Stomach (tissue), 4 donors: Measurements from ENCODE around the gene PLCL2.

ENCODE experiments used
- EP300 ChIP-seq: sonication (generic); formaldehyde crosslinking; IDR thresholded peaks from one replicate; pipeline ENCODE4 v1.6.1; 2017; ENCODE audit warnings: antibody characterized with exemption
- POLR2A ChIP-seq, 4 donors: fragments of 450-650 bp; IDR thresholded peaks; one replicate each; pipeline ENCODE4 v1.6.1; 2016; ENCODE audit warnings: antibody characterized with exemption in 4 of 4, control low read depth in 2 of 4, mild to moderate bottlenecking in 1 of 4, moderate library complexity in 1 of 4
- POLR2AphosphoS5 ChIP-seq, 3 donors: sonication (generic); formaldehyde crosslinking; IDR thresholded peaks; one replicate each; pipeline ENCODE4 v1.6.1; 2016; ENCODE audit warnings: antibody characterized with exemption in 3 of 3
- TF ChIP-seq, protein P1 (sequence below), 7 experiments: fragments of 450-650 bp in 4 of 7; fragments of 200-600 bp in 3 of 7; sonication (generic) in 3 of 7; IDR thresholded peaks; one replicate each; pipeline ENCODE4 v1.5.1; 2016 to 2019; ENCODE audit warnings: antibody characterized with exemption in 7 of 7, control low read depth in 2 of 7, mild to moderate bottlenecking in 1 of 7

DNA sequence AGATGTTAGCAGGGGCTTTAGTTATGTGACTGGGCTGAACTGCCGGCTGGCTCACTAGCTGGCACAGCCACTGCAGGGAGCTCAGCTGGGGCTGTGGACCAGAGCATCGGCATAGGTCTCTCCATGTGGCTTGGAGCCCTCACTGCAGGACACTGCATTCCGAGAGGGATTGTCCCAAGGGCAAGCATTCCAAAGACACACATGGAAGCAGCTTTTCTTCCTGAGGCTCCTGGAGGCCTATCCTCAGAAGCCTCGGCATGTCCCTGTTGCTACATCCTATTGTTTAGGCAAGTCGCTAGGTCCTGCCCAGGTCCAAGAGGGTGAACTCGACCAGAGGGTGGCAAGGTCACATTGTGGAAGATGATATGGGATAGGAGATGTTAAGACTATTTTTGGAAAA is 209.8 kb downstream of the PLCL2 start:
- TF ChIP-seq POLR2A (IDR thresholded peaks at IDR 0.05) (no peak), EP300 (no peak), POLR2AphosphoS5 (IDR thresholded peaks at IDR 0.05) (no peak)
- TF ChIP-seq, protein P1, sequence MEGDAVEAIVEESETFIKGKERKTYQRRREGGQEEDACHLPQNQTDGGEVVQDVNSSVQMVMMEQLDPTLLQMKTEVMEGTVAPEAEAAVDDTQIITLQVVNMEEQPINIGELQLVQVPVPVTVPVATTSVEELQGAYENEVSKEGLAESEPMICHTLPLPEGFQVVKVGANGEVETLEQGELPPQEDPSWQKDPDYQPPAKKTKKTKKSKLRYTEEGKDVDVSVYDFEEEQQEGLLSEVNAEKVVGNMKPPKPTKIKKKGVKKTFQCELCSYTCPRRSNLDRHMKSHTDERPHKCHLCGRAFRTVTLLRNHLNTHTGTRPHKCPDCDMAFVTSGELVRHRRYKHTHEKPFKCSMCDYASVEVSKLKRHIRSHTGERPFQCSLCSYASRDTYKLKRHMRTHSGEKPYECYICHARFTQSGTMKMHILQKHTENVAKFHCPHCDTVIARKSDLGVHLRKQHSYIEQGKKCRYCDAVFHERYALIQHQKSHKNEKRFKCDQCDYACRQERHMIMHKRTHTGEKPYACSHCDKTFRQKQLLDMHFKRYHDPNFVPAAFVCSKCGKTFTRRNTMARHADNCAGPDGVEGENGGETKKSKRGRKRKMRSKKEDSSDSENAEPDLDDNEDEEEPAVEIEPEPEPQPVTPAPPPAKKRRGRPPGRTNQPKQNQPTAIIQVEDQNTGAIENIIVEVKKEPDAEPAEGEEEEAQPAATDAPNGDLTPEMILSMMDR (IDR thresholded peaks at IDR 0.05): no peak
